HG03469 (cell line): ENCODE results near the gene SPG7.

Experiments
- ATAC-seq: cut with Tn5 transposase; IDR thresholded peaks from one replicate; pipeline ENCODE4 v1.9.1; 2021; ENCODE audit warnings: mild to moderate bottlenecking, moderate library complexity, moderate number of reproducible peaks; ENCODE audit not compliant: unreplicated experiment

Gene SPG7

DNA sequence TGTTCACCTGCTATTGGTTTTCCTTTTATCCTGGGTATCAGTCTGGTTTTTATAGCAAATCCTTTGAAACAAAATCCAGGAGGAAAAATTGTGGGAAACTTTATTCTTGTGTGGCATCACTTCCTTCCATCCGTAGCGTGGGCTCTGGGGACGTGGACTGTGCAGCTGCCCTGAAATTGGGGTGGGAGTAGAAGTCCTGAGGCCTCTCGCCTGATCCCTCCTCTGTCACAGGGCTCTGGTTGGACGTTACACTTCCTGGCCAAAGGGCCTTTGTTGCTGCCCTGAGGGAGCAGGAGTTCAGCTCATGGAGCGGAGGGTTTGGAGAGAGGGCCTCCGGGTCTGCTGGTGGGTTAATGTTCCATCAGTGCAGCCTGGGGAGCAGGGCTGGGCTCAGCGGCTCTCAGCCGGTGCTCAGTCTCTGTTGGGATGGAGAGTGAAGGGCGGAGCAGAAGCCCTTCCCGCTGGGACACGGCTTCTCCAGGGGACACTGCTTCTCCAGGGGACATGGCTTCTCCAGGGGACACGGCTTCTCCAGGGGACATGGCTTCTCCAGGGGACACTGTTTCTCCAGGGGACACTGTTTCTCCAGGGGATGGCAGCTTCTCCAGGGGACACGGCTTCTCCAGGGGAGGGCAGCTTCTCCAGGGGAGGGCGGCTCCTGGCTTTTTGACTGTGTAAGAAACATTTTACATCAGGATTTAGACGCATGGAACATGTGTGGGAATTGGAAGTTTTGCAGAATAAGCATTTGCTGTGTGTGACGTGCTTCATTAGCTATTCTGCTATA, 37.0 kb downstream of the SPG7 start:
- ATAC-seq: no peak

DNA sequence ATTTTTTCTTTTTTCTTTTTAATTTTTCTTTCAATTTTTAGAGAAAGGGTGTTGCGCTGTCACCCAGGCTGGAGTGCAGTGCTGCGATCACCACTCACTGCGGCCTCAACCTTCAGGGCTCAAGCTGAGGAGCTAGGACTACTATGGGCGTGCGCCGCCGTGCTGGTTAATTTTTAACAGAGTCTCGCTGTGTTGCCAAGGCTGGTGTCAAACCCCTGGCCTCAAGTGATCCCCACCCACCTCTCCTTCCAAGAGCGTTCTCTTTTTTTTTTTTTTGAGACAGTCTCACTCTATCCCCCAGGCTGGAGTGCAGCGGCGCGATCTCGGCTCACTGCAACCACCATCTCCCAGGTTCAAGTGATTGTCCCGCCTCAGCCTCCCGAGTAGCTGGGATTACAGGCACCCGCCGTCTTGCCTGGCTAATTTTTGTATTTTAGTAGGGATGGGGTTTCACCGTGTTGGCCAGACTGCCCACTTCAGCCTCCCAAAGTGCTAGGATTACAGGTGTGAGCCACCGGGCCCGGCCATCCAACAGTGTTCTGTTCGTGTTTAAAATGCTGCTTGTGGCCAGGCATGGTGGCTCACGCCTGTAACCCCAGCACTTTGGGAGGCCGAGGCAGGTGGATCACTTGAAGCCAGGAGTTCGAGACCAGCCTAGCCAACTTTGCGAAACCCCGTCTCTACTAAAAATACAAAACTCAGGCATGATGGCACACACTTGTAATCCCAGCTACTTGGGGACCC, 37.8 kb downstream of the SPG7 start:
- ATAC-seq: no peak

DNA sequence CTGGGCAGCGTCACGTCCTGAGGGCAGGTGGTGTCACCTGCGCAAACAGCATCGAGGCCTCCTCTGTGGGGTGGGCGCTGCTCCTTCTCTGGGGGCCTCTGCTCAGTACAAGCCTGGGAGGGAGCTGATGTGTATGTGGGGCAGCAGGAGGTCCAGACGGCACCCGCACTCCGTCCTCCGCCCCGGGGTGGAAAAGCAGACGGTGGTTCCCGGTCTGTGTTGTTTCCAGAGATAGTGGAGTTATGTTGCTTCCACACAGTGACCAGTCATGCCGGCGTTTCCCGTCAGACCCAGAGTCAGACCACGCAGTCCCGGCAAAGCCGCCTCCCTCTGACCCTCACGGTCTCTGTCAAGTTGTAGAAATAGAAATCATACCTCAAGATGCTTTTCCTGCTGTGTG, 38.6 kb downstream of the SPG7 start:
- ATAC-seq: no peak

DNA sequence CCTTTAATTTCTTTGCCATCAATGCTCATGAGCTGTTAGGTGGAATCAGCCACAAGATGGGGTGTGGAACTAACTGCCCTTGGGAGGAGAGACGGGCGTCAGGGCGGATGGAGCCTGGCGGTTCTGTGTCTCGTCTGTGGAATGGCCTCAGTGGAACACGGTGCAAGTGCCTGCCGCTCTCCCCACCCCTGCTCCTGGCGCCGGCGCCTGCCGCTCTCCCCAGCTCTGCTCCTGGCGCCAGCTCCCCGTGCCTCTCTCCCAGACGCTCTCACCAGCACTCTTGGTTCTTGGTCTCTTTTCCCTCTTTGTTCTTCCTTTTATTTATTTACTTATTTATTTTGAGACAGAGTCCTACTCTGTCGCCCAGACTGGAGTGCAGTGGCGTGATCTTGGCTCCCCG, 39.1 kb downstream of the SPG7 start:
- no peak for ATAC-seq

DNA sequence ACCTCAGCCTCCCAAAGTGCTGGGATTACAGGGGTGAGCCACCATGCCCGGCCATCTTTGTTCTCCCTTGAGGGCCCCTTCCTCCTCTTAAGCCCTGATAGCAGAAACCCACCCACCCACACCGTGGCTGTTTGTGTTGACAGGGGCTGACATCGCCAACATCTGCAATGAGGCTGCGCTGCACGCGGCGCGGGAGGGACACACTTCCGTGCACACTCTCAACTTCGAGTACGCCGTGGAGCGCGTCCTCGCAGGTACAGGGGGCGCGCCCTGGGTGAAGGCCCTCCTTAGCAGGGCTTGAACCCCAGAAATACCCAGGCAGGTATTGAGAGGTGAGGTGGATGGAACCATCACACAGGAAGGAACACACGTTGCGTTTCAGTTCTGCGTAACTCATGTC, 39.7 kb downstream of the SPG7 start:
- ATAC-seq: no peak

DNA sequence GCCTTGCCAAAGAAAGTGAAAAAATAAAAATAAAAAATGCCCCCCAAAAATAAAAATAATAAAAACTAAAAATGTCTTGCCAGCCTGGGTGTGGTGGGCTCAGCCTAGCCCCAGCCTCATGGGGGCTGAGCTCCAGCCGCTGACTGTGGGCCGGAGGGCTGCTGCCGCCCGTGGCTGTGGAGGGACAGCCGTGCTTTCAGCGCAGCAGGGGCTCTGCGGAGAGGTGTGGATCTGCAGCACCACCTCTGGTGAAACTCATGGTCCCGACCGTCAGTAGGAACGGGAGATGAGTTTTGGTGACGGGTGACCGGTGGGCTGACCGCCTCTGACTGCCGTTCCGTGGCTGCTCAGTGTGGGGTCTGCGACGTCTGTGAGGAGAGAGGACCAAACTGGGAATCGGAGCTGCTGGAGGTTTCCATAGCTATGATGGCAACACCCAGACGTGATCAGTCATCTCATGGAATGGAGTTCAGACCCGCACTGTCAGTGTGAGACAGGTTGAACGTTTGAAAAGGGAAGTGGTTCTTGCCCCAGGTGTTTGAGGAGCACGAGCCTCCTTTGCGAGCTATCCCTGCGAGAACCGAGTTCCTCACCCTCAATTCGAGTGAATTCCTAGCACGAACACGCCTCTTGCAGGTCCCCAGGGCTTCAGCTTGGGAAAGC, 40.3 kb downstream of the SPG7 start:
- ATAC-seq: no peak

DNA sequence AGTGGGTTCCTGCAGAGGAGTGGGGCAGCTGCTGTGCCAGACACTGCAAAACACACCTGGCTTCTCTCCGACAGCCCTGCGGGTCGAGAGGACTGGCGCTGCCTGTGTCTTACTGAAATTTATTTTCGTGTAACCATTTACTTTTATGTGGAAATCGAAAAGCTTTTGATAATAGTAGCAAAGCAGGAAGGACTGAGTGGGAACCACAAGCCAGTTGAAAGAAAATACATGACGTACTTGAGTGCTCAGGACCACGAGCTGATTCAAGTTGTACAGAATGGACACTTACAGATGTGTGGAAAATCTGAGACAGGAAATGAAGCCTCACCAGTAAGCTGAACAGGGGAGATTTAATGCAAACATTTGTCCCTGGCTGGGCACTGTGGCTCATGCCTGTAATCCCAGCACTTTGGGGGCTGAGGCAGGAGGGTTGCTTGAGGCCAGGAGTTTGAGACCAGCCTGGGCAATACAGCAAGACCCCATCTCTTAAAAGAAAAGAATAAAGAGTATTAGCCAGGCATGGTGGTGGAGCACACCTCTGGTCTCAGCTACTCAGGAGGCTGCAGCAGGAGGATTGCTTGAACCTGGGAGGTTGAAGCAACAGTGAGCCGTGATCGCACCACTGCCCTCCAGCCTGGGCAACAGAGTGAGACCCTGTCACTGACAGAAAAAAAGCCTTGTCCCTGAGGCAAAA, 41.0 kb downstream of the SPG7 start:
- no peak for ATAC-seq

DNA sequence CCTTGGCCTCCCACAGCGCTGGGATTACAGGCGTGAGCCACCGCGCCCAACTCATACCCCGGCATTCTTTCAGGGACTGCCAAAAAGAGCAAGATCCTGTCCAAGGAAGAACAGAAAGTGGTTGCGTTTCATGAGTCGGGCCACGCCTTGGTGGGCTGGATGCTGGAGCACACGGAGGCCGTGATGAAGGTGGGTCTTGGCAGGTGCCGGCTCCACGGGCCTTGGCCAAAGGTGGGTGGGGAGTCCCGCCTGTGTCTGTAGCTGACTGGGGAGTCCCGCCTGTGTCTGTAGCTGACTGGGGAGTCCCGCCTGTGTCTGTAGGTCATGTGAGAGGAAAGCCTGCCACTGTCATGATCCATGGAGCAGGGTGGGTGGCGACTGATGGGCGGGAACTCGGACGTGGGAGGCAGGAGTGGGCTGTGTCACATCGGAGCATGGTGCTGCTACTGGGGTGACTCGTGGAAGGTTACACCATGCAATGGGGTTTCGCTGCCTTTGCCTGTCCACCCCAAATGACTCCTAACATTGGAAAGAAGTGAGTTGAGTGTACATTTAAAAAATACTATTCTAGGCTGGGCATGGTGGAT, 42.3 kb downstream of the SPG7 start:
- ATAC-seq: no peak

DNA sequence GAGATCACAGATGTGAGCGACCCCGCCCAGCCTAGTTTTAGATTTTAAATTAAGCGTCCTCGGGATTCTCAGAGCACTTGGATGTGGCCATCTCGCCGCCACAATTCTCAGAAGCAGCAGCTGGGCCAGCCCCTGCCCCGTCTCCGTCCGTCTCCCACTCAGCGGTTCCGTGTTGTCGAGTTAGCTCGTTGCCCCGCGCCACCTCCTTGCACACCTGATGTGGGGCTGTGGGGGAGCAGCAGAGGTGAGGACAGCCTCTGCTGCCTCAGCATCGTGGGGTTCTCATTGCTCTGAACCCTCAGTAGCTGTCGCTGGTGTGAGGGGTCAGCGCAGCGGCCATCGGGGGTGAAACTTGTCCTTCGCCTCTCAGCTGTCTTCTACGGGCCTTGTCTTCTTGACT, 44.1 kb downstream of the SPG7 start:
- ATAC-seq: no peak

DNA sequence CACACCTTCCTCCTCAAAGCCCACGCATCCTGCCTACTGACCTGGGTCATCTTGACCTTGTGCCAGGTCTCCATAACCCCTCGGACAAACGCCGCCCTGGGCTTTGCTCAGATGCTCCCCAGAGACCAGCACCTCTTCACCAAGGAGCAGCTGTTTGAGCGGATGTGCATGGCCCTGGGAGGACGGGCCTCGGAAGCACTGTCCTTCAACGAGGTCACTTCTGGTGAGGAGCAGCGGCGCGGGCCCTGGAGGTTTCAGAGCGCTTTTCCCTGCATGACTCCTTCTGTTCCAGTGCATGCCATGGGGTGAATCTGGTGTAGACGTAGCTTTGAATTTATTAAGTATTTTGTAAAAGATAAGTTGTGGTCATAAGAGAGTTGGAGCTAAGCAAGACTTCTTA, 44.7 kb downstream of the SPG7 start:
- no peak for ATAC-seq

DNA sequence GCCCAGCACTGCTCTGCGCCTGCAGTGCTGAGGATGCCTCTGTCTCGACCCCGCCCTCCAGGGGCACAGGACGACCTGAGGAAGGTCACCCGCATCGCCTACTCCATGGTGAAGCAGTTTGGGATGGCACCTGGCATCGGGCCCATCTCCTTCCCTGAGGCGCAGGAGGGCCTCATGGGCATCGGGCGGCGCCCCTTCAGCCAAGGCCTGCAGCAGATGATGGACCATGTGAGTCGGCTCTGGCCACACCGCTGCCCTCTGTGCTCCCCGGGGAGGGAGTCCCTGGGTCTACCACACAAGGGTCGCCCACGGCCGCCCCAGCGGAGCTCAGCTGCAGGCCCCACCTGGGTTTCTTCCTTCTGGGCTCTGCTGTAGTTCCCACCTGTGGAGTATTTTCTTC, 45.5 kb downstream of the SPG7 start:
- ATAC-seq: no peak

DNA sequence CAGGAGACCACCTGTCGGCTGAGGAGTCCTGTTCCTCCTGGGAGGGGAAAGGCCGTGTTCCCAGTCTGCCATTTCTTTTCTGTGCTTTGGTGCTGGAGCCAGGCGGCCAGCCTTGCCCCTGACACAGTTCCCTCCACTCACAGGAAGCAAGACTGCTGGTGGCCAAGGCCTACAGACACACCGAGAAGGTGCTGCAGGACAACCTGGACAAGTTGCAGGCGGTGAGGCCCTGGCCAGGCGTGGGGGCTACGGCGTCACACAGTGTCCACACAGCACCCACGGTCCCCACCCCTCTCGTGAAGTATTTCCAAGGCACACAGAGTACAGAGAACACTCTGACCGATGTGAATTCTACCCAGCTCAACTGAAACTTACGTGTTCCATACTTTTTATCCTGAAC, 46.1 kb downstream of the SPG7 start:
- ATAC-seq: no peak

DNA sequence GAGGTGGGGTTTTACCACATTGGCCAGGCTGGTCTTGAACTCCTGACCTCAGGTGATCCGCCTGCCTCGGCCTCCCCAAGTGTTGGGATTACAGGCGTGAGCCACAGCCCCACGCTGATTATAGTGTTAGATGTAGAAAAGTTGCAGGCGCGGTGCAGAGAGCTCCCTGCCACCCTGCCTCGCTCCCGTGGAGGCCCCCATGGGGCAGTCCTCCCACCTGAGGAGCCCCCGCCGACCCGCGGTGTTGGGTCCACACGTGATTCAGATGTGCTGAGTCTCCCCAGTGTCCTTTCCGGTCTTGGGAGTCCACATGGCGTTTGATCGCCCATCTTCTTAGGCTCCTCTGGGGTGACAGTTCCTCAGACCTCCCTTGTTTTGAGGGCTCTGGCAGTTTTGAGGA, 47.1 kb downstream of the SPG7 start:
- no peak for ATAC-seq

DNA sequence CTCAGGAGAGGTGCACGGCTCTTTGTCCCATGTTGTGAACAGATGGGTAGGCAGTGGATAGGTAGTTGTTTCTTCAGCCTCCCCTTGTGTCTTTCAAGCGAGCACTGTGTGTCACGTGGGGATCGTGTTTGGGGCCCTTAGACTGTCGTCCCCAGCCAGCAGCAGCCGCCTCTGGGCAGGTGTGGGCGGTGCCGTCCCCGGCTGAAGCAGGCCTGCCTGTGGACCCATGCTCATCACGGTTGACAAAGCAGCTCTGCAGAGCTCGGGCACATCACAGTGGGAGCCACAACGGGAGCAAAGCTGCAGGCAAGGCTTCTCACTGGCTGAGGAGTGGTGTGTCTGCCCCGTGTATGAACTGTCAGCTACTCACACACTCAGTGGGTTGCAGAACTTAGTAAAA, 47.6 kb downstream of the SPG7 start:
- ATAC-seq: no peak

DNA sequence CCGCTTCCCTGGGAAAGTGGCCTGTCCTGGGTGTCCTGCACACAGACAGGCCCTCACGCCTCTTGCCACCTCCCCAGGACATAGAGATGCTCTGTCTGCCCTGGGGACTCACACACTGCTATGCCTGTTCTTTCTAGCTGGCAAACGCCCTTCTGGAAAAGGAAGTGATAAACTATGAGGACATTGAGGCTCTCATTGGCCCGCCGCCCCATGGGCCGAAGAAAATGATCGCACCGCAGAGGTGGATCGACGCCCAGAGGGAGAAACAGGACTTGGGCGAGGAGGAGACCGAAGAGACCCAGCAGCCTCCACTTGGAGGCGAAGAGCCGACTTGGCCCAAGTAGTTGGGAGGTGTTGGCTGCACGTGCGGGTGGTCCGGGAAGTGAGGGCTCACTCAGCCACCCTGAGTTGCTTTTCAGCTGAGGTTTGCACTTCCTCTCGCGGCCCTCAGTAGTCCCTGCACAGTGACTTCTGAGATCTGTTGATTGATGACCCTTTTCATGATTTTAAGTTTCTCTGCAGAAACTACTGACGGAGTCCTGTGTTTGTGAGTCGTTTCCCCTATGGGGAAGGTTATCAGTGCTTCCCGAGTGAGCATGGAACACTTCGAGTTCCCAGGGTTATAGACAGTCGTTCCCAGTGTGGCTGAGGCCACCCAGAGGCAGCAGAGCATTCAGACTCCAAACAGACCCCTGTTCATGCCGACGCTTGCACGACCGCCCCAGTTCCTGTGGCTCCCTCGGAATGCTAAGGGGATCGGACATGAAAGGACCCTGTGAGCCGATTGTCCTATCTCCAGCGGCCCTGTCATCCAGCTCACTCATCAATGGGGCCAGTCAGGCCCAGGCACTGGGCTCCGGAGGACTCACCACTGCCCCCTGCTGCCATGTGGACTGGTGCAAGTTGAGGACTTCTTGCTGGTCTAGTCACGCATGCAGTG, 48.8 kb downstream of the SPG7 start:
- no peak for ATAC-seq

DNA sequence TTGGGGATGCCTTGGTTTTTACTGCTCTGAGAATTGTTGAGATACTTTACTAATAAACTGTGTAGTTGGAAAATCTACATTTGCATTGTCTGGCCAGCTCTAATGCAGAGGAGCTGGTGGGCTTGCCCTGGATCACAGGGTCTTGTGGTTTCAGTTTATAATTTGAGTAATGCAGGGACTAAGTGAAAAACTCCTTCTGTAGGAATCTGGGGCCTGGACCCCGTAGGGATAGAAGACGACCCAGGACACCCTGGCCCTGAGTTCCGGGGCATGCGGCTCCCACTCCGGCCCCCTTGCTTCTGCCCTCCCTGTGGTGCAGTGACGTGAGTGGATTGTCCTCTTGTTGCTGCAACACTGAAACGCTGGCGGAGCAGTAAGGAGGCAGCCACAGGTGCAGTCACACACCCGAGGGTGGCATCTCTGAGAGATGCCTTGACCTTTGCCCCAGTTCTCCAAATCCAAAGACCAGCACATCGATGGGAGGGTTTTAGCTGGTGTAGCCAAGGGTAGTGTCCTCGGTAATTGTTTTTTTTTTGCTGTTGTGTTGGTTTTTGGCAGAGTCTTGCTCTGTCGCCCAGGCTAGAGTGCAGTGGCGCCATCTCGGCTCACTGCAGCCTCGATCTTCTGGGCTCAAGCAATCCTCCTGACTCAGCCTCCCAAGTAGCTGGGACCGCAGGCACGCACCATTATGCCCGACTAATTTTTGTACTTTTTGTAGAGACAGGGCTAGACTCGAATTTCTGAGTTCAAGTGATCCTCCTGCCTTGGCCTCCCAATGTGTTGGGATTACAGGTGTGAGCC, 49.7 kb downstream of the SPG7 start:
- no peak for ATAC-seq

DNA sequence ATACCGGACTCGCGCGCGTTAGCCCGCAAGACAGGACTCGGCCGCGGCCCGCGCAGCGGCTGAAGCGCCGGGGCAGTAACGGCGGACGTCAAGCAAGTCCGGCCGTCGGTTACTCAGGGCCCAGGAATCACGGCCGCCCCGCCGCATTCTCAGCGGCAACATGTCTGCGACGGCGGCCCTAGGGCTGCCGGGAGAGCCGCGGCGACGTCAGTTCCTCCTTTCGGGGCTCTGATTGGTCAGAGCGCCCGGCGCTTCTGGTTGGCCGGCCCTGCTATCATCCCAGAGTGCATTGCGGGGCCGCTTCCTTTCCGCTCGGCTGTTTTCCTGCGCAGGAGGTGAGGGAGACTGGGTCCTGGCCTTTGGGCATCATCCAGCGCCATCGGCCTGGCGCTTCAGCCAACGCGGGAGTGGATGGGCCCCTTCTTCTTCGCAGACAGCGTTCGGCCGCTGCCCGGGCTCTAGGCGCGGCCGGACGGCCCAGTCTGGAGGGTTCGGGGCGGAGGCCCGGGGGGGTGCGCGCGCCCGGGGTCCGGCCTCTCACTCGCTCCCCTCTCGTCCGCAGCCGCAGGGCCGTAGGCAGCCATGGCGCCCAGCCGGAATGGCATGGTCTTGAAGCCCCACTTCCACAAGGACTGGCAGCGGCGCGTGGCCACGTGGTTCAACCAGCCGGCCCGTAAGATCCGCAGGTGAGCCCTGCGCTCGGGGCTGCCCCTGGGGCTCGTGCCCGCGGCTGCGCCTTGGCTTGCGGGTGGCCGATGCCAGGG, 52.4 kb downstream of the SPG7 start, which contains the start of gene RPL13:
RPL13 (plus strand) TSS at position 305 of the 764 bp plus-strand sequence; CDS start at position 583, 278 bp downstream.
- ATAC-seq: peak; percentile 69
